Calu3 (cell line): ENCODE results near the gene CARD6. TPM values are rescaled to one million over a fixed set of nuclear protein-coding genes. Genes with fewer than 3 reads are reported as not detected.

ENCODE experiments used
- BruUV-seq: library from RNA; stranded (reverse); fragments of 400-500 nt; replicated peaks from 2 replicates; lab custom pipeline; 2021; lab: Mats Ljungman, UMichigan
- CTCF ChIA-PET: fragments of 300-600 bp; sonication (Branson Sonifier 250); formaldehyde crosslinking; loops from one replicate; lab custom pipeline; 2022; ENCODE audit warnings: antibody characterized with exemption; lab: Charles Lee
- DNase-seq: peaks from one replicate; pipeline ENCODE4 v3.0.0; 2022
- H3K27ac Mint-ChIP-seq: one replicate; pipeline ENCODE4 v1.8.0; 2022; ENCODE audit warnings: mixed read lengths; ENCODE audit not compliant: unreplicated experiment
- H3K27me3 Mint-ChIP-seq: one replicate; pipeline ENCODE4 v1.8.0; 2022; ENCODE audit warnings: mixed read lengths; ENCODE audit not compliant: unreplicated experiment
- H3K36me3 Mint-ChIP-seq: one replicate; pipeline ENCODE4 v1.8.0; 2022; ENCODE audit warnings: mild to moderate bottlenecking, moderate library complexity, mixed read lengths; ENCODE audit not compliant: insufficient read depth, unreplicated experiment
- H3K4me1 Mint-ChIP-seq: one replicate; pipeline ENCODE4 v1.8.0; 2022; ENCODE audit warnings: mild to moderate bottlenecking, low read depth, mixed read lengths; ENCODE audit not compliant: unreplicated experiment
- H3K4me3 Mint-ChIP-seq: one replicate; pipeline ENCODE4 v1.8.0; 2022; ENCODE audit warnings: mild to moderate bottlenecking, low read depth, moderate library complexity, mixed read lengths; ENCODE audit not compliant: unreplicated experiment
- H3K9me3 Mint-ChIP-seq: one replicate; pipeline ENCODE4 v1.8.0; 2022; ENCODE audit warnings: low read depth, mixed read lengths; ENCODE audit not compliant: unreplicated experiment
- intact Hi-C: fragments of 100-400 bp; cut with micrococcal nuclease; formaldehyde crosslinking; loops from one replicate; pipeline ENCODE4 v1.10.0; 2022; ENCODE audit not compliant: unreplicated experiment
- total RNA-seq: library from RNA; stranded (reverse); gene quantifications from 2 replicates; pipeline ENCODE4 v1.2.3, GENCODE V29; 2022
- TF ChIP-seq, protein P1 (sequence below): fragments of 200-600 bp; IDR thresholded peaks from one replicate; pipeline ENCODE4 v1.8.0; 2022; ENCODE audit warnings: antibody characterized with exemption; ENCODE audit not compliant: unreplicated experiment

CARD6 gene
- total RNA-seq, 1 experiment from 2014 or later, result 5.9 TPM

DNA sequence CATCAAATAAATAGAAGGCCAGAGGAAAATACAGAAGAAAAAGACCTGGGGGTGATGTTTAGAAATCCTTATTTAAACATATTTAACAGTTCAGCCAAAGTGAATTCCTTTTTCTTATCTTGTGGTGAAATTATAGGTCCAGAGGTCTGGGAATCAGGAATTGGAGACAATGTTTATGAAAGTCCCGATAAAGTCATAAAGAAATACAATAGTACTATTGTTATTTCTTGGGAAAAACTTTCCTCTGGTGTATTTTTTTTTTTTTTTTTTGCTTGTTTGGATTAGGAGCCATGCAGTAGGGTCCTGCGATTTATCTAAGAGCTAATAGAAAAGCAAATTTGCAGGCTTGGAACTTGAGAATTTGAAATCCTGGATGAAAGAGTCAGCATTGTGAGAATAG lies 68.6 kb downstream of the CARD6 start:
- Mint-ChIP-seq H3K9me3 (no peaks in the 10 kb centered on the region), H3K27ac (no peak overlapping the region), H3K27me3 (no peaks in the 10 kb centered on the region), H3K36me3 (no peaks in the 10 kb centered on the region), H3K4me1 (peaks cover 5% of the 10 kb centered on the region), H3K4me3 (no peak overlapping the region)
- CTCF ChIA-PET, result interaction anchor here (0.7 kb wide), 1 partner anchor 1961 kb away, joined by 7 read pairs; no protein-coding TSS in a partner anchor
- no peak for DNase-seq
- TF ChIP-seq, protein P1, sequence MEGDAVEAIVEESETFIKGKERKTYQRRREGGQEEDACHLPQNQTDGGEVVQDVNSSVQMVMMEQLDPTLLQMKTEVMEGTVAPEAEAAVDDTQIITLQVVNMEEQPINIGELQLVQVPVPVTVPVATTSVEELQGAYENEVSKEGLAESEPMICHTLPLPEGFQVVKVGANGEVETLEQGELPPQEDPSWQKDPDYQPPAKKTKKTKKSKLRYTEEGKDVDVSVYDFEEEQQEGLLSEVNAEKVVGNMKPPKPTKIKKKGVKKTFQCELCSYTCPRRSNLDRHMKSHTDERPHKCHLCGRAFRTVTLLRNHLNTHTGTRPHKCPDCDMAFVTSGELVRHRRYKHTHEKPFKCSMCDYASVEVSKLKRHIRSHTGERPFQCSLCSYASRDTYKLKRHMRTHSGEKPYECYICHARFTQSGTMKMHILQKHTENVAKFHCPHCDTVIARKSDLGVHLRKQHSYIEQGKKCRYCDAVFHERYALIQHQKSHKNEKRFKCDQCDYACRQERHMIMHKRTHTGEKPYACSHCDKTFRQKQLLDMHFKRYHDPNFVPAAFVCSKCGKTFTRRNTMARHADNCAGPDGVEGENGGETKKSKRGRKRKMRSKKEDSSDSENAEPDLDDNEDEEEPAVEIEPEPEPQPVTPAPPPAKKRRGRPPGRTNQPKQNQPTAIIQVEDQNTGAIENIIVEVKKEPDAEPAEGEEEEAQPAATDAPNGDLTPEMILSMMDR, result no peak
- intact Hi-C loops, result loop anchor here (5.0 to 10.0 kb wide), 2 partner anchors 215 to 363 kb away; no protein-coding TSS in a partner anchor
- no TSS peak for BruUV-seq

Other genes with a start within 250 kb of the CARD6 start
- gene PTGER4, start 161.5 kb upstream of the CARD6 start, total RNA-seq, result 28.5 and 28.7 TPM in 2 replicates
- gene TTC33, start 85.4 kb upstream of the CARD6 start, total RNA-seq, result 11.3 and 14.0 TPM in 2 replicates
- 117 and 118 TPM in 2 replicates for gene PRKAA1, start 43.0 kb upstream of the CARD6 start, total RNA-seq
- gene RPL37, start 6.1 kb upstream of the CARD6 start, total RNA-seq, result 984 and 1,038 TPM in 2 replicates
- not detected in 2 replicates for gene C7, start 68.1 kb downstream of the CARD6 start, total RNA-seq
- gene MROH2B, start 230.0 kb downstream of the CARD6 start, total RNA-seq, result not detected in 2 replicates